ENCODE measurements around the gene CCDC91. TPM values are rescaled to one million over a fixed set of nuclear protein-coding genes. Genes with fewer than 3 reads are reported as not detected.

Gene CCDC91
- polyA plus RNA-seq, 3 donors: 6.3 to 18.1 (median 15.6) TPM

GRCh38 chr12:28568704-28569103 lies 378.4 kb downstream of the CCDC91 start:
- no peak overlapping the region for H3K4me3 ChIP-seq (replicated peaks in 1 of 3; ENCODE audit: low read depth in 2 of 3, low read length in 3 of 3)
- H3K79me2 ChIP-seq (ENCODE audit: insufficient read depth, low read length): no peaks in the 10 kb centered on the region
- whole genome bisulfite sequencing (ENCODE audit: insufficient coverage): 72% methylated on average over 3 of the region's 6 CpGs
- H3K27me3 ChIP-seq (ENCODE audit: control insufficient read depth in 2 of 2, insufficient read depth in 2 of 2, low read length in 2 of 2): no peaks in the 10 kb centered on the region
- no peak for DNase-seq
- Mint-ChIP-seq H3K4me3 (no peak overlapping the region), H3K4me1 (peaks cover 11% of the 10 kb centered on the region), H3K9me3 (peaks cover 2 to 10% (median 7%) of the 10 kb centered on the region in 7 donors), H3K27me3 (ENCODE audit: low read depth in 3 of 3) (peaks cover 1 to 2% (median 2%) of the 10 kb centered on the region in 3 donors), H3K27ac (no peak overlapping the region), H3K36me3 (peaks cover 2 to 3% of the 10 kb centered on the region in 2 donors)
- intact Hi-C loops (cut with micrococcal nuclease): no loop called here
- H4K20me1 ChIP-seq (ENCODE audit: insufficient read depth, low read length): no peaks in the 10 kb centered on the region
- H2AFZ ChIP-seq (ENCODE audit: insufficient read depth, low read depth, low read length, poor library complexity, severe bottlenecking): no peak overlapping the region
- no peak overlapping the region for H3K27ac ChIP-seq (ENCODE audit: low read depth in 1 of 2, low read length in 2 of 2)
- TF ChIP-seq, protein P1, sequence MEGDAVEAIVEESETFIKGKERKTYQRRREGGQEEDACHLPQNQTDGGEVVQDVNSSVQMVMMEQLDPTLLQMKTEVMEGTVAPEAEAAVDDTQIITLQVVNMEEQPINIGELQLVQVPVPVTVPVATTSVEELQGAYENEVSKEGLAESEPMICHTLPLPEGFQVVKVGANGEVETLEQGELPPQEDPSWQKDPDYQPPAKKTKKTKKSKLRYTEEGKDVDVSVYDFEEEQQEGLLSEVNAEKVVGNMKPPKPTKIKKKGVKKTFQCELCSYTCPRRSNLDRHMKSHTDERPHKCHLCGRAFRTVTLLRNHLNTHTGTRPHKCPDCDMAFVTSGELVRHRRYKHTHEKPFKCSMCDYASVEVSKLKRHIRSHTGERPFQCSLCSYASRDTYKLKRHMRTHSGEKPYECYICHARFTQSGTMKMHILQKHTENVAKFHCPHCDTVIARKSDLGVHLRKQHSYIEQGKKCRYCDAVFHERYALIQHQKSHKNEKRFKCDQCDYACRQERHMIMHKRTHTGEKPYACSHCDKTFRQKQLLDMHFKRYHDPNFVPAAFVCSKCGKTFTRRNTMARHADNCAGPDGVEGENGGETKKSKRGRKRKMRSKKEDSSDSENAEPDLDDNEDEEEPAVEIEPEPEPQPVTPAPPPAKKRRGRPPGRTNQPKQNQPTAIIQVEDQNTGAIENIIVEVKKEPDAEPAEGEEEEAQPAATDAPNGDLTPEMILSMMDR (IDR thresholded peaks at IDR 0.05): no peak
- H3K4me1 ChIP-seq (ENCODE audit: control insufficient read depth in 1 of 2, insufficient read depth in 2 of 2, low read length in 2 of 2): peaks cover 4 to 8% of the 10 kb centered on the region in 2 donors
- no peak overlapping the region for H3K9ac ChIP-seq (ENCODE audit: insufficient read depth, low read length, poor library complexity, severe bottlenecking)
- no peaks in the 10 kb centered on the region for H3K9me3 ChIP-seq (replicated peaks in 1 of 2; ENCODE audit: control insufficient read depth in 1 of 2, insufficient read depth in 1 of 2, low read length in 2 of 2)
- no peak overlapping the region for H3K4me2 ChIP-seq (replicated peaks; ENCODE audit: extremely low read depth, low read length, poor library complexity, severe bottlenecking)
- H3K36me3 ChIP-seq (replicated peaks in 1 of 2; ENCODE audit: control insufficient read depth in 1 of 2, insufficient read depth in 2 of 2, low read length in 2 of 2): no peaks in the 10 kb centered on the region

GRCh38 chr12:28569698-28570411 lies 379.6 kb downstream of the CCDC91 start:
- H3K9me3 ChIP-seq (replicated peaks in 1 of 2; ENCODE audit: control insufficient read depth in 1 of 2, insufficient read depth in 1 of 2, low read length in 2 of 2): no peaks in the 10 kb centered on the region
- no peaks in the 10 kb centered on the region for H3K27me3 ChIP-seq (ENCODE audit: control insufficient read depth in 2 of 2, insufficient read depth in 2 of 2, low read length in 2 of 2)
- intact Hi-C loops (cut with micrococcal nuclease): no loop called here
- Mint-ChIP-seq H3K4me1 (peaks cover 3% of the 10 kb centered on the region), H3K27me3 (ENCODE audit: low read depth in 3 of 3) (peaks cover 0 to 2% (median 1%) of the 10 kb centered on the region in 3 donors), H3K4me3 (no peak overlapping the region), H3K36me3 (peaks cover 2 to 3% of the 10 kb centered on the region in 2 donors), H3K9me3 (peaks cover 2 to 11% (median 6%) of the 10 kb centered on the region in 7 donors), H3K27ac (no peak overlapping the region)
- no peak overlapping the region for H3K9ac ChIP-seq (ENCODE audit: insufficient read depth, low read length, poor library complexity, severe bottlenecking)
- no peak overlapping the region for H3K4me2 ChIP-seq (replicated peaks; ENCODE audit: extremely low read depth, low read length, poor library complexity, severe bottlenecking)
- no peak overlapping the region for H2AFZ ChIP-seq (ENCODE audit: insufficient read depth, low read depth, low read length, poor library complexity, severe bottlenecking)
- no peak for DNase-seq
- no peaks in the 10 kb centered on the region for H3K4me1 ChIP-seq (ENCODE audit: control insufficient read depth in 1 of 2, insufficient read depth in 2 of 2, low read length in 2 of 2)
- H3K79me2 ChIP-seq (ENCODE audit: insufficient read depth, low read length): no peaks in the 10 kb centered on the region
- no peaks in the 10 kb centered on the region for H4K20me1 ChIP-seq (ENCODE audit: insufficient read depth, low read length)
- TF ChIP-seq, protein P1 (IDR thresholded peaks at IDR 0.05): no peak
- H3K4me3 ChIP-seq (replicated peaks in 1 of 3; ENCODE audit: low read depth in 2 of 3, low read length in 3 of 3): no peak overlapping the region
- H3K27ac ChIP-seq (ENCODE audit: low read depth in 1 of 2, low read length in 2 of 2): no peak overlapping the region
- no peaks in the 10 kb centered on the region for H3K36me3 ChIP-seq (replicated peaks in 1 of 2; ENCODE audit: control insufficient read depth in 1 of 2, insufficient read depth in 2 of 2, low read length in 2 of 2)
- no CpG with 5 or more reads among the region's 3 CpGs for WGBS (ENCODE audit: insufficient coverage)

Measured in CD14-positive monocyte (primary cell).